Measurements from ENCODE around the gene ACTL6B.

DNA sequence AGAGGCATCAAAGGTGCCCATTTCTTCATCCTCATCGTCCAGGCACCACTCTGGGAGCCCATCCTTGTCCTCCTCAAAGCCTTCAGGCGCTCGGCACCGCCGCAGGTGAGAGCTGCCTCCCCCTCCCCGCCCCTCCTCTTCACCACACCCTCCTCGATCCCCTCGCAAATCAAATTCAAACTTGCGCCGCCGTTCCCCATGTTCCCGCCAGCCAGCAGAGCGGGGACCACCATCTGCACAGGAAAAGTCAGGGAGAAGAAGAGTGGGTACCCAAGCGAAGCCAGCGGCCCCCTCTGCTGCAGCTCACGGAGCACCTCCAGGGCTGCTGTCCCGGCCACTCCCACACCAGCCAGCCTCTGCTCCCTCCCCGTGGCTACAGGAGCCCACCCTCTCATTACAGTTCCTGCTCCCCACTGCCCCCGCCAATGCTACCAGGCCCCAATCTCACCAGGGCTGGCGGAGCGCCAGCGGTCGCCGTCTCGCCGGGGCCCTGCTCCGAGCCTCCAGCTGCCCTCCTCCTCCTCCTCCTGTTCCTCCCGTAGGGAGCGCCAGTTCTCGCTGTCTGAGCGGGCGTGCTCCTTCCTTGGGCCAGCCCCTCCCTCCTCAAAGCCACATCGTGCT lies 30.1 kb upstream of the ACTL6B start:
- TF ChIP-seq, protein P1, sequence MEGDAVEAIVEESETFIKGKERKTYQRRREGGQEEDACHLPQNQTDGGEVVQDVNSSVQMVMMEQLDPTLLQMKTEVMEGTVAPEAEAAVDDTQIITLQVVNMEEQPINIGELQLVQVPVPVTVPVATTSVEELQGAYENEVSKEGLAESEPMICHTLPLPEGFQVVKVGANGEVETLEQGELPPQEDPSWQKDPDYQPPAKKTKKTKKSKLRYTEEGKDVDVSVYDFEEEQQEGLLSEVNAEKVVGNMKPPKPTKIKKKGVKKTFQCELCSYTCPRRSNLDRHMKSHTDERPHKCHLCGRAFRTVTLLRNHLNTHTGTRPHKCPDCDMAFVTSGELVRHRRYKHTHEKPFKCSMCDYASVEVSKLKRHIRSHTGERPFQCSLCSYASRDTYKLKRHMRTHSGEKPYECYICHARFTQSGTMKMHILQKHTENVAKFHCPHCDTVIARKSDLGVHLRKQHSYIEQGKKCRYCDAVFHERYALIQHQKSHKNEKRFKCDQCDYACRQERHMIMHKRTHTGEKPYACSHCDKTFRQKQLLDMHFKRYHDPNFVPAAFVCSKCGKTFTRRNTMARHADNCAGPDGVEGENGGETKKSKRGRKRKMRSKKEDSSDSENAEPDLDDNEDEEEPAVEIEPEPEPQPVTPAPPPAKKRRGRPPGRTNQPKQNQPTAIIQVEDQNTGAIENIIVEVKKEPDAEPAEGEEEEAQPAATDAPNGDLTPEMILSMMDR (optimal IDR thresholded peaks at IDR 0.05 in 1 of 3, IDR thresholded peaks at IDR 0.05 in 1 of 3, conservative IDR thresholded peaks at IDR 0.05 in 1 of 3; ENCODE audit: extremely low read depth in 1 of 3, insufficient read depth in 2 of 3, low read length in 3 of 3), result no peak
- TF ChIP-seq EZH2 (IDR thresholded peaks at IDR 0.05; ENCODE audit: low read length), result no peak
